HG03342 (cell line): ENCODE data around the gene TRIM8.

Source experiments
- ATAC-seq: cut with Tn5 transposase; IDR thresholded peaks from one replicate; pipeline ENCODE4 v1.9.1; 2021; ENCODE audit warnings: mild to moderate bottlenecking, moderate library complexity; ENCODE audit not compliant: unreplicated experiment

The TRIM8 gene

GRCh38 chr10:102631525-102632393, 12.5 kb upstream of the TRIM8 start:
- no peak for ATAC-seq

GRCh38 chr10:102632394-102633111, 11.7 kb upstream of the TRIM8 start:
- no peak for ATAC-seq

DNA sequence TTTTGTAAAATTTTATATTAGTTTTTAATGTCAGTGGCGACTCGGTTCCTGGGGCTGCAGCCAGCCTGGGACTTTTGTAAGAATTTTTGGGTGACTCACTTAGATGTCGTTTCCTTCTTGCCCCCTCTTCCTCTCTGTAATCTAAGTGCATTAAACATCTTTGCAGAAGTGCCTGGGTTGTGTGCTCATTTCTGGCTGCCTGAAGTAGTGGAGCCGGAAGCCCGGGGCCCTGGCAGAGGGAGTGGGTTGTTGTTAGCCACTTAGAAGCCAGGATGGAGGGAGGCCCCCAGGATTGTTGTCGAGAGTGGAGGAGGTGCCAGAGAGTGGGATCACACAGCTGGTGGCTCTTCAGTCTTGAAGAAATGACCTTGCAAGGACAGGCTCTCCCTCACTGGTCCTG, 11.0 kb upstream of the TRIM8 start:
- ATAC-seq = no peak

GRCh38 chr10:102633848-102634247, 10.4 kb upstream of the TRIM8 start:
- ATAC-seq = no peak

DNA sequence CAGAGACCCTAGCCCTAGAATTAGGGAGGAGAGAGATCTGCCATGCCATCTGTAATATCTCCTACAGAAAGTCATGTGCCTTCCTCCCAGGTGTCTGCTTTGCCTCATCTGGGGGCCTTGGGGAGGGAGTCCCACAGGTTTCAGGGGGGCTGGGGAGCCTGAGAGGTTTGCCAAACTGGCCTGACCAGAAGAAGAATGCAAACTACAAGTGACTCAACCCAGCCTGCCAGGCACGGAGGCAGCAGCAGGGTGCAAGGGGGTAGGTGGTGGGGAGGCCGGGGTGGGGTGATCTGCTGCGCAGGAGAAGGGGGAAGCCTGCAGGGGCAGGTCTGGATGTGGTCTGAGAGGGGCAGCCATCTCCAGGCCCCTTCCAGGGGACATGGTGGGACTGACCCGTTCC, 9.6 kb upstream of the TRIM8 start:
- ATAC-seq = no peak

- no peak for ATAC-seq
Measured at GRCh38 chr10:102635377-102635776, 8.9 kb upstream of the TRIM8 start.

DNA sequence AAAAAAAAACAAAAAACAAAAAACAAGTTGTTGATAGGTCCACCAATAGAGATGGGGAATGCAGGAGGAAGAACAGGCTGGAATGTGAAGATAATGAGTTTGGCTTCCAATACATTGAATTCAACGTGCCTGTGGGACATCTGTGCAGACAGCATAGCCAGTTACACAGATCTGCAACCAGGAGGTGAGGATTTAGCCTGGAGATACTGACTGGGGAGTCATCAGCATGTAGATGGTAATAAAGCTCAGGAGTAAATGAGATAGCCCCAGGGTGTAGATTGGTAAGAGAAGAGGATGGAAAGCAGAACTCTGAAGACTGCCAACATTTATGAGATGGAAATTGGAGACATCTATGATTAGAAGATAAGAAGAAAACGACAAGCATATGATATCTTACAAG, 4.7 kb upstream of the TRIM8 start:
- ATAC-seq = no peak

DNA sequence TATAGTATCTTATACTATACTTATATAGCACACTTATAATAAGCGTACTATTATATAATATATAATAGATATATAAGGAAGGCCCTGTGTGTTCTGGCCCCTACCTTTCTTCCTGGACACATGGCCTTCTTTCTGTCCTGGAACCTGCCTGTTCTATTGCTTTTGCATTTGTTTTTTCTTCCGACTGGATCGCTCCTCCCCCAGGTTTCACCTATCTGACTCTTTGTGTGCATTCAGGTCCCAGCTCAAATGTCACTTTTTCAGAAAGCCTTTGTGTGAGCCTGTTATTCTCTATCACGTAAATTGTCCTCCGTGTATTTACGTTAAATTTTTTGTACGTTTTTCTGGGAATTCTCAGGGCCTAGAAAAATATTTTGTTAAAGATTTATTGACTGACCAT, 2.9 kb upstream of the TRIM8 start:
- ATAC-seq = no peak

DNA sequence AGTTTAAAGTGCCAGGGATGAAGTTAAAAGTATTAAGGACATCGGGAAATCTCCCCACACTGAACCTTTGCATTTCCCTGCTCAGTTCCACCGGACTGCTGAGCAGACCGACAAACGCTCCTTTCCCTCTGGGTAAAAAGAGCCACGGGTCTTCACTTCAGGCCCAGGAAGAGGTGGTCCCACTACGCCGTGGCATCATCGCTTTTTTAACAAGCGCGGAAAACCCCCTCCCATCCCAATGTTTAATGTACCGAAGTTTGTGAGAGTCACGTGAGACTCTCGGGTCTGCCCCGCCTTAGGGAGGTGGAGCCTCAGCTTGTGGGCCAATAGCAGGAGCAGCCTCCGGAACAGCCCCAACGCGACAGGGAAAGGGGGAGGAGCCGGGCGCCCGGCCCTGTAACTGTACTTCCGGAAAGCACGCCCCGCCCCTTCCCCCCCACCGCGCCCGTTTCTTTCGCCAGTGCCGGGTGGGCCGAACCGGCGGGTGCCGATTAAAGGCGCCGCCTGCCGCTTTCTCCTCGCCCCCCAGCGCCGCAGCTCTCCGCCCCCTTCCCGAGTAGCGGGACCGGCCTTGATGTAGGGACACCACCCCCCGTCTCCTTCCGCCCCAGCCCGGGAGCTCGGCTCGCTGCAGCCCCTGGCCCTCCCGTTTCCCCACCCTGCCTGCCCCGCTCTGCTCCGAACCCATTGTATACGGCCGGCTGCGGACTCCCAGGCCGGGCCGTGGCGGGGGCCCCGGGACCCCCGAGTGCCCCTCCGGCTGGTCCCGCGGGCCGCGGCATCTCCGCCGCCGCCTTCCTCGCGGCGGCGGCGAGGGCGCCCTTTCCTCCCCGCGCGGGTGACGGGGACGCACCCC, 2.2 kb upstream of the TRIM8 start:
- ATAC-seq = peak; percentile 47

GRCh38 chr10:102642736-102643335, 1.4 kb upstream of the TRIM8 start:
- ATAC-seq = no peak

DNA sequence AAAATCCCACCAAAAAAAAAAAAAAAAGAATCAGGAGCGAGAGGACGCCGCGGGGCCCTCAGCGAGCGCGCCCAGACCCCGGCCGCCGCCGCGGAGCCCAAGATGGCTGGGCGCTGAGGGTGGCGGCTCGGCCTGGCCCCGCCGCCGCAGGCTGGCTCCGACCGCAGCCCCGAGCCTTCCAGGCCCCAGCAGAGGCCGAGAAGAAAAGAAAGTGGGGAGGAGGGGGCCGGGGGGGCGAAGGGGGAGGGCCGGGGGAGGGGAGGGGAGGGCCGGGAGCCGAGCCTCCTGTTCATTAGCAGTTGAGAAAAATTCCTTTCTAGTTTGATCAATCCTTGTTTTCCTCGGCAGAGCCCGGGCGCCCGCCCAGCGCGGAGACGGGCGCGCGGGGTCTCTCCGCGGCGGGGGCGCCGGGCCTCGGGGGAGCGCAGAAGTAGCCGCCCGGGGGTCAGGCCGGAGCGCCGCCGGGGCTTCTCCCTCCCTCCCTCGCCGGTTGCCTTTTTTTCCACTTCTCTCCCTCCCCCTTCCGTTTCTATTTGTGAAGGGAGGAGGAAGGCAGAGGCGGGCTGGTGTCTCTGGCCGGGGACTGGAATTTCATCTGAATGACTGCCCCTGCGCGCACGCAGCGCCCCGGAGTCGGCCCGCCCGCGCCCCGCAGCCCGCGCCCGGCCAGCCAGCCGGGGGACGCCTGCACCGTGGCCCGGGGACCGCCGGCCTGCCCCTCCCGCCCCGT, 778 bp upstream of the TRIM8 start:
- no peak for ATAC-seq

DNA sequence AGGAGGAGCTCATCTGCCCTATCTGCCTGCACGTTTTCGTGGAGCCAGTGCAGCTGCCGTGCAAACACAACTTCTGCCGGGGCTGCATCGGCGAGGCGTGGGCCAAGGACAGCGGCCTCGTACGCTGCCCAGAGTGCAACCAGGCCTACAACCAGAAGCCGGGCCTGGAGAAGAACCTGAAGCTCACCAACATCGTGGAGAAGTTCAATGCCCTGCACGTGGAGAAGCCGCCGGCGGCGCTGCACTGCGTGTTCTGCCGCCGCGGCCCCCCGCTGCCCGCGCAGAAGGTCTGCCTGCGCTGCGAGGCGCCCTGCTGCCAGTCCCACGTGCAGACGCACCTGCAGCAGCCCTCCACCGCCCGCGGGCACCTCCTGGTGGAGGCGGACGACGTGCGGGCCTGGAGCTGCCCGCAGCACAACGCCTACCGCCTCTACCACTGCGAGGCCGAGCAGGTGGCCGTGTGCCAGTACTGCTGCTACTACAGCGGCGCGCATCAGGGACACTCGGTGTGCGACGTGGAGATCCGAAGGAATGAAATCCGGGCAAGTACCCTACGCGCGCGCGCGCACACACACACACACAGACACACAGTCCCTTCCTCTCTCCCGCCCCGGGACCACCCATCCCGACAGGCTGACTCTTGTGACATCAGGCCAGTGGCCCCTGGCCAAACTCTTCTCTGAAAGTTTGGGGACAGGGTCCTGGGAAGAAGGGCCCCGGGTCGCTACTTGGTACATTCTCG, 538 bp downstream of the TRIM8 start:
- ATAC-seq = peak; percentile 13

DNA sequence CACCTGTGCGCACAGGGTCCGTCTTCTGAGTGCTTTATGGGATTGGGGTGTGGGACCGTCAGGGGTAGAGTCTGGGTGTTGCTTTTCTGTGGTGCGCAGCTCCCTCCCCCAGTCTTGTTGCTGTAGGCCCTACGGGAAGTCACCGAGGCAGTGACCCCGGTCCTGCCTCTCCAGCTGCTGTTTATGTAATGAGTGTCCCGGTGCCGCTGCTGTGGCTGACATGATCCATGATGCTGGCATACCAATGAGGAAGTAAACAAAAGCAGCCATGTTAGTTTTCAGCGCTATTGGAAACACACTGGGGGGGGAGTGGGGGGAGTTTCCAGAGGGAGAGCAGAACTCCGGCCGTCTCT, 1.1 kb downstream of the TRIM8 start:
- no peak for ATAC-seq

DNA sequence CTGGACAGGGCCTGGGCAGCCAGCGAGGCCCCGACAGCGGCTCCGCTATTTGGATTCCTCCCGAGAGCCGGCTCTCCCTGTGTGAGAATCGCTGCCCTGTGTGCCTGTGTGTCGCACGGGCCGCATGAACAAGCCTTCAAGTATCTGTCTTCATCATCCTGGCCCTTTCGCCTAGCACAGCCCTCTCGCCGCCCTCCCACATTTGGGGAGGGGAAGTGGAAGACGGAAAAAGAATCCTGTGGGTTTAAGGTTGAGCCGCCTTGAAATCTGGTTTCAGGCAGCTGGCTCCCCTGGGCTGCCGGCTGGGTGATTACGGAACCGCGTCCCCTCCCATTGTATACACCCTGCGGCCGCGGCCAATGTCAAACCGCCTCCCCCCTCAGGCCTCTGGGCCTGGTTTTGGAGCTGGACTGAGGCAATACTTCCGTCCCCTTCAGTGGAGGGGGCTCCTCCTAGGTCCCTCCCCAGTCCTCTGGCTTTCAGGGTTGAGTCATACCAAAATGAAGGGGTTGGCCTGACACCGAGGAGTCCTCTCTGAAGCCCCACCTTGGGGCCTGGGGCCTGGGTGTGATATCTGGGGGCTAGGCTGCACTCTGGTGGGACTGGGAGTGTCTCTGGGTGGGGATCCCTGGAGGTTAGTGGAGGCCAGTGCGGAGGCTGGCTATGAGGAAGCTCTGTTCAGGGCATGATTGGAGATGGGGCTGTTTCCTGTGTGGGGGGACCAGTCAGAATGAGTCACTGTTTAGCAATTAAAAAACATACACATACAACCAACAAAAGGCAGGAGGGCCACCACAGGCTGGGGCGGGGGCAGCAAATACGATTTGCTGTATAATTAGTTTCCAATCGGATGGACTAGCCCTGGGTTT, 1.7 kb downstream of the TRIM8 start:
- ATAC-seq = peak; percentile 34

DNA sequence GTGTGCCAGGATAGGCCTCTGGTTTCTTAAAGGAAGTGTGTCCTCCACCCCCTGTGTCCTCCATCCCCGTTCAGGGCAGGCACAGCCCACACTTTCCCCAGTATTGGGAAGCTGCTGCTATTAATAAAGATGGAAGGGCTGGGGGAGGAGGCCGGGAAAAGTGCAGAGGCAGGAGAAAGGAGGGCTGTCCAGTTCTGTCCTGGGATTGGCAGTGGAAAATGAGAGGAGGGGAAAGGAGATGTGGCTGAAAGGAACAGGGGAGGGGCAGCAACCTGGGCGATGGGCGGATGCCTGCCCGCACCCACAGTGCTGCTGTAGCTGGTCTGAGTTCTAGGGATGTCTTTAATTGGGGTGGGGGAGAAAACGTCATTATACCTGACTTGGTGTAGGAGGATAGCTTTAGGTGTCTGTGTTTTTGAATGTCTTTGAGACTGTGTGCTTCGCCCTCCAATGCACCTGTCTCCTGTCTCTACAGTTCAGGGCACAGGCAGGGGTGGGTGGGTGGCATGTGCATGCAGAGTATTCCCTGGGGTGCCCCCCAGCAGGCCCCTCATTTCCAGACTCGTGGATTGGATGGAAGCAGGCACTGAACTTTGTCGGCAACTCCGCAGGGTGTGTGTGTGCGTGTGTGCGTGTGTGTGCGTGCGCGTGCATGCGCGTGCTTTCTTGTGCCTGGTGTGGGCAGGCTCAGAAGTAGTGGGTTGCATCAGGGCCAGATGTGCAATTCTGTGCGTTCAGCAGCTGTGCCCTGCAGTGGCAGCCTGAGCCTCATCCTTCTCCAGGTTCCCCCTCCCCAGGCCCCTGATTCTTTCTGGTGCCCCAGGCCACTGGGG, 2.5 kb downstream of the TRIM8 start:
- no peak for ATAC-seq

DNA sequence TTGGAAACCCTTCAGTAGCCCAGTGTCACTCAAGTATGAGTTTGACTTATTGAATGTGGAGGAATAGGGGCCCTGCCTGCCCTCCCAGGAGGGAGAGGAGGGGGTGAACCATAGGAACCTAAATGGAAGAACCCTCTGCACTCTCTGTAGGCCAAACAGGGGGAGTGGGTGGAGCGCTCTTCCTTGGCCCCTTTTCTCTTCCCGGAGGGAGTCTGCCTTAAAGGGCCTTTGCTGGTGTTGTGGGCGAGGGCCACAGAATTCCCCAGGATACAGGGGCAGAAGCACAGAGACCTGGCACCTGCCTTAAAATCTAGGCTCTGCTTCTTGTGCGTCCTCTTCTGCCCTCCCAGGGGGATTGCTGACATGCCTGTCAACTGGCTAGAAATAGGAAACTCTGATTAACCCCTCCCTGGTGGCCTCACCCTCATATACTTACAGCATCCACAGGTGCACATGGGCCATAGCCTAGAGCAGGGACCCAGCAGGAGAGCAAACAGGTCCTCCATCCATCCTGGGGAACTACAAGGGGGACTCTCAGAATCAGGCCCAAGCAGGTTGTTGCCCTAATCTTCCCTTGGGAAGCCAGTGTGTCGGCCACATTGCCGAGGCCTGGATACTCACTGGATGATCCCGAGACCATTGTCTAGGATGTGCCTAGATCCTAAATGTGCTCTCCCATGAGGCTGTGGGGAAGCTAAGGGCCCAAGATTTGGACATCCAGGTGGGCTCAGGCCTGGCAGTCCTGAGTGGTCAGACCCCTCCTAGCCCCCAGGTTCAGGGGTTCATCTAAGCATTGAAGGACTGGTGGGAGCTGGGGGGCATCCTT, 3.4 kb downstream of the TRIM8 start:
- no peak for ATAC-seq

- ATAC-seq = no peak
Measured at GRCh38 chr10:102648269-102648888, 4.1 kb downstream of the TRIM8 start.
